Activated CD4-positive, alpha-beta T cell treated with anti-CD3 and anti-CD28 coated beads, Interleukin-2, amount 50 U/mL, for 1 hour (primary cell): ENCODE results near the gene FAM50B.

ENCODE experiments used
- DNase-seq: peaks from one replicate; pipeline ENCODE4 v3.0.0-alpha.2; 2020

Gene FAM50B

GRCh38 chr6:3820563-3820962 lies 28.6 kb upstream of the FAM50B start:
- no peak for DNase-seq

GRCh38 chr6:3822747-3823445 lies 26.3 kb upstream of the FAM50B start:
- no peak for DNase-seq

- DNase-seq = no peak
Measured at GRCh38 chr6:3823671-3824070, 25.5 kb upstream of the FAM50B start.

- no peak for DNase-seq
Measured at GRCh38 chr6:3825331-3825831, 23.8 kb upstream of the FAM50B start.

- DNase-seq = no peak
Measured at GRCh38 chr6:3825851-3826581, 23.2 kb upstream of the FAM50B start.

DNA sequence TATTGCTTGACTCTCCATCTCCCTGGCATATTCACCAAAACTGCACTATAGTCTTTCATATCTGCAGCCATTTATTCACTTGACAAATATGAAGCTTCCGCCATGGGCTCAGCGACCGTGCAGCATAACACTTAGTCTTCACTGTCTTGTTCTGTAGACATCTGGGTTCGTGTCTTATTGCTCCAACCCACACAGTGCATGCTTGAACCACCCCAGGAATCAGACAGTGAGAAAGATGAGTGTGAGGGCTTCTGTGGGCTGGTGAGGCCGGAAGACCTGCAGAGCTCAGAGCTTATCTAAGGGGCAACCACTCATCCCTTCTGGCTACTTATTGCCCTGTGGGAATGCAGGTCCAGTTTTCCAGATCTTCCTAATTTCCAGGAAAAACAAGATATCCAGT lies 19.9 kb upstream of the FAM50B start:
- DNase-seq = no peak

DNA sequence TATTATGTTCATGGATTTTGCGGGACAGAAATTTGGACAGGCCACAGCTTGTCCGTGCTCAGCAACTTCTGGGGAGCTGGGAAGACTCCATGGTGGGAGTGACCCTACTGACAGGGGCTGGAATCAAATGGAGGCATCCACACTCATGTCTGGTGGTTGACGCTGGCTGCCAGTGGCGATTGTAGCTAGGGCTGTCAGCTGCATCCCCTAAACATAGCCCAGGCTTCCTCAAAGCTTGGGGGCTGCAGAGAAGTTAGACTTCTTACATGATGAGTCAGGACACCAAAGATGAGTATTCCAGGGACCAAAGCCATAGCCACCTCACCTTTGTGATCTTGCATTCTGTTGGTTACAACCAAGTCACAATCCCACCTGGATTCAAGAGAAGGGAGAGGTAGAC lies 18.4 kb upstream of the FAM50B start:
- DNase-seq = no peak

GRCh38 chr6:3831761-3832530 lies 17.2 kb upstream of the FAM50B start:
- no peak for DNase-seq

DNA sequence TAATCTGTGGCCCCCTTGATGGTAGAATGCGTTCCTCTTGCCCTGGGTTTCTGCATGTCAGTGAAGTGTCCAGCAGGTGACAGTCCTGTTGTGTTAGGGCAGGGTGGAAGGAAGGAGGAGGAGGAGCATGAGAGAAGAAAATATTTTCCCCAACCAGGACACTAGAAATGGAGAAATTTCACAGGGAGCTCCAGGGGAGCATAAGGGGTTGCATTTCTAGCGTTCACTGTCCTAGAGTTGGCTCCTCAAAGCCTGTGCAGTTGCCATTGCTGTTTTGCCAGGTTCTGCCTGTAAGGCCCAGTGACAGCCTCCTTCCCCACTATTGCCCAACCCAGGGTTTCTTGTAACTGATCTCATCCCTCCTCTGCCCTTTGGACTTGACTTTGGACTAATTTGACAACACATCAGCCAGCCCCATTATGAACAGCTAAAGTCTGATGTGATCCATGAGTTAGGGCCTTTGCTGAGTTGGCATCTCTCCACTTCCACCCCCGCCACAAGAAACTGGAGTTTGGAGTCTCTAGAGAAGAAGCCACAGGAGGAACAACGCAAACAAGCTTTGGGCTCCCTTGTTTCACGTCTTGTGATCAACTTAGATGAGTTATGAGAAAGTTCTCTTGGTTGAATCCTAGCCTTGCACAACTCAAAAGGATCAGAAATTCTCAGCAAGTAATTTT lies 14.0 kb upstream of the FAM50B start:
- DNase-seq = no peak

GRCh38 chr6:3835785-3836184 lies 13.4 kb upstream of the FAM50B start:
- no peak for DNase-seq

DNA sequence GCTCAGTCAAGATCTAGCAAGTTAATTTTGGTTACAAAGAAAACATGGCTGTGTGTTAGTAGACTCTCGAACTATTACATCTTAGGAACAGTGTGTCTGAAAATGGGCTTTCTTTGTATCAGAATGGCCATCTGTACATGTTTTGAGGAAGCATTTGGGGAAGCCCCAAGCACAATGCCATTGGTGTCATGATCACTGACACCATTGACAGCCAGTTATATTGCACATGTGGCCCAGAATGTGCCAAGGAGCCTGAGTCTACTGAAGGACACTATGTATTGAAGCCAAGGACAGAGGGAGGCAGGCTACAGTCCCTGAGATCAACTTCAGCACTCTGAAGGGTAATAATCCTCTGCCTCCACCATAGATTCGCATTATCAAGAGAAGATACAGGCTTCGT lies 12.6 kb upstream of the FAM50B start:
- no peak for DNase-seq

GRCh38 chr6:3837781-3838180 lies 11.4 kb upstream of the FAM50B start:
- no peak for DNase-seq

DNA sequence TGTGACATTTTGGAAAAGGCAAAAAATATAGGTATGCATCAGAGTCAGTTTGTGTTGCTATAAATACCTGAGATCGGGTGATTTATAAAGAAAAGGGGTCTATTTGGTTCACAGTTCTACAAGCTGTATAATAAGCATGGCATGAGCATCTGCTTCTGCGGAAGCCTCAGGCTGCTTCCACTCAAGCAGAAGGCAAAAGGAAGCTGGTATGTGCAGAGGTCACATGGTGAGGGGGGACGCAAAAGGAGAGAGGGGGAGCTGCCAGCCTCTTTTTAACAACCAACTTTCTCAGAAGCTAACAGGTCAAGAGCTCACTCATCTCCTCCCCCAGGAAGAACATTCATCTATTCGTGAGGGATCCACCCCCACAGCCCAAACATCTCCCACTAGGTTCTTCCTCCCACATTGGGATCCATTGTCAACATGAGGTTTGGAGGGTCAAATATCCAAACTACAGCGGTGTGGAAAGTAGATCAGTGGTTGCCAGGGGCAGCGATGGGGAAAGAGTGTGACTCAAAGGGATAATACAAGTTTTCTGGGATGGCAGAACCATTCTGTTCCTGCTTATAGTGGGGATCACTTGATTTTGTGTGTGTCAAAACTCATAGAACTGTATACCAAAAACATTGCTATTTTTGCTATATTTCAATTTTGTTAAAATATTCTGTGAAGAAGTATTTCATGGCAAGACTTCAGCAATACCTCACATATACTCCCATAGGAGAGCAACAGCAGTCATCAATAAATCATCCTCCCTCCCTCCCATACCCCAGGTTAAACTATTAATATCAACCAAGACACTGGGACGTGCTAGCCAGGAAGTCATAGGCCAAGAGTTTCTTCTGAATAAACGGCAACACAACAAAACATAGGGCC lies 9.9 kb upstream of the FAM50B start:
- no peak for DNase-seq

DNA sequence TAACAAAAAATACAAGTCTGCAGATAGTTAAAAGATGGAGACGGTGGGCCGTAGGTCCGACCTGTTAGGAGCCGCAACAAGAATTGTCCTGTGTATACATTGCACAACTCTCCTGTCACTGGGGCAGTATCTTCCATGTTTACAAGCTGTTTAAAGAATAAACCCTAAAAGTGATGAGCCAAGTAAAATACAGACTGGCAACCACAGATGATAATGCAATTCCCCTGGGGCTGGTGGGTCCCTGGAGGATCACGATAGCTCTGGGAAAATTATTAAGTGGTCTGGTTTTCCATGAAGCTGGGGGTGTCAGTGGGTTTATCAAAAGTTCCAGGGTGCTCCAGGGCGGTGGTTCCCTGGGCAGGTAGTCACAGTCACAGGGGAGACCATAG lies 8.1 kb upstream of the FAM50B start:
- DNase-seq = no peak

GRCh38 chr6:3841711-3842565 lies 7.2 kb upstream of the FAM50B start:
- DNase-seq = no peak

DNA sequence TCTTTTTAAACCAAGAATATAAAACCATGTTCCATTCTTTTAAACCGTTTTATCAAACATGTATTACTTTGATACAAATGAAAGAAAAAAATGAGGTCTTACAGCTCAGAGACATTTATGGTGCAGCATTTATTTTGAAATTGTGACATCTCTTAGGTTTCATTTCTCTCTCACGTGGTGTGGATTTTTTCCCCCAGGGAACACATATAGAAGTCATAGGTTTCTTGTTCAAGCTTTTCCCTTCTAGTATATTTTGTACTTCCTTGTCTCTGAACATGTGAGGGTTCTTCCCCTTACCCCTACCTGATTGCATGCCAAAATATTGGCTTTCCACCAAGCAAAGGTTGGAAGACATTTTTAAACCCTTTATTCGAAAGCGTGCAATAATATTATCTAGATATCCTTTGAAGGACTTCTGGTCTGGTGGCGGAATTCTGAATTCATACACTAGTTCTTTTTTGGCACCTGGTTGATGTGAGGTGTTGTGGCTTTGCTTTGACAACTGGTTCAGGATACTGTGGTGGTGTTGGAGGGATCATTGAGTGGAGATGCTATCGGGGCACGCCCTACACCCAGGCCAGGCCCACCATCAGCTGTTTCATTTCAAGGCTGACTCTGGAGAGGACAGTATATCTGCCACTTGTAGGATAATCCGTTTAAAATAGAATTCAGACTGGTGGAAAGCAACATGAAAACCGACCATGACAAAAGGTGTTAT lies 5.6 kb upstream of the FAM50B start:
- no peak for DNase-seq

DNA sequence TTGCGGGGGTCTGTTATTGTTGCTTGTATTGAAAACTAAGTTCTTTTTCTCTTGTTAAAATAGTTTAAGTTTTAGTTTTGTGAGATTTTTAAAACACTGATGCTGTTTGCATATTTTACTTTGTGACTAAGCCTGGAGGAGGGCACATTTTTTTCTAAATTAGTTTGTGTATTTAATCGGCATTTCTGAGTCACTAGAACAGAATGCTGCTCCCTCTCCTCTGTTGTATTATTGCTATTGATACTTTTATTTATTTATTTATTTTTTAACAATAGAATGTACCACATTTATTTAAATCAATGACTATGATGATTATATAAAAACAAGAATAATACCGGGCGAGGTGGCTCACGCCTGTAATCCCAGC lies 5.1 kb upstream of the FAM50B start:
- no peak for DNase-seq

GRCh38 chr6:3847521-3847920 lies 1.7 kb upstream of the FAM50B start:
- DNase-seq = no peak

- DNase-seq = no peak
Measured at GRCh38 chr6:3848380-3848779, 793 bp upstream of the FAM50B start.

GRCh38 chr6:3849681-3850450 lies 693 bp downstream of the FAM50B start:
- DNase-seq = no peak
